Ishikawa (cell line): ENCODE measurements around the gene IPPK.

Experiments
- EP300 ChIP-seq: IDR thresholded peaks from 2 replicates; pipeline ENCODE4 v1.6.1; 2012; ENCODE audit warnings: borderline replicate concordance
- FOXM1 ChIP-seq: IDR thresholded peaks from 2 replicates; pipeline ENCODE4 v1.6.1; 2012; ENCODE audit warnings: low read depth, borderline replicate concordance
- RAD21 ChIP-seq: IDR thresholded peaks from 2 replicates; pipeline ENCODE4 v1.6.1; 2012; ENCODE audit warnings: low read depth
- YY1 ChIP-seq: IDR thresholded peaks from 2 replicates; pipeline ENCODE4 v1.6.1; 2012; ENCODE audit warnings: low read depth

GRCh38 chr9:92602413-92602812 lies 67.5 kb downstream of the IPPK start:
- no peak for TF ChIP-seq RAD21
- no peak for TF ChIP-seq YY1
- TF ChIP-seq EP300: no peak
- TF ChIP-seq FOXM1: no peak
